Endothelial cell of umbilical vein (primary cell): ENCODE data around the gene AGBL3. TPM values are rescaled to one million over a fixed set of nuclear protein-coding genes. Genes with fewer than 3 reads are reported as not detected.

Experiments used
- BruUV-seq: library from RNA; stranded (reverse); fragments of 400-500 nt; replicated peaks from 2 replicates; lab custom pipeline; 2021; lab: Mats Ljungman, UMichigan
- CTCF ChIA-PET: fragments of 300-600, 350-600 bp; sonication (Branson Sonifier 250); formaldehyde crosslinking; loops from one replicate; lab custom pipeline; 2021; ENCODE audit warnings: antibody characterized with exemption, inconsistent platforms; lab: Charles Lee
- POLR2A ChIA-PET: fragments of 300-600, 350-600 bp; sonication (Branson Sonifier 250); formaldehyde crosslinking; loops from one replicate; lab custom pipeline; 2021; ENCODE audit warnings: antibody characterized with exemption, inconsistent platforms; lab: Charles Lee
- DNase-seq: peaks from one replicate; pipeline ENCODE4 v3.0.0-alpha.2; 2011; ENCODE audit warnings: low read depth, low spot score
- FAIRE-seq: peaks from 2 replicates; lab custom pipeline; 2011; peaks lifted over from hg19 to GRCh38; lab: Jason Lieb, UNC
- H2AFZ ChIP-seq: 2 replicates; pipeline ENCODE4 v1.6.0; 2012; ENCODE audit warnings: low read depth, low read length, control low read depth, inconsistent platforms
- H3K27ac ChIP-seq: 2 replicates; pipeline ENCODE4 v1.5.1; 2011; ENCODE audit warnings: low read depth, mild to moderate bottlenecking, control low read depth, low read length, moderate library complexity; ENCODE audit not compliant: insufficient read depth
- H3K27me3 ChIP-seq, 2 experiments: 2 replicates each; pipeline versions ENCODE4 v1.6.0 to v1.6.1; 2011; ENCODE audit warnings: low read length in 2 of 2, mixed read lengths in 1 of 2; ENCODE audit not compliant: control insufficient read depth in 2 of 2, insufficient read depth in 2 of 2
- H3K36me3 ChIP-seq, 2 experiments: 2 replicates in 1 of 2; 3 replicates in 1 of 2; pipeline ENCODE4 v1.5.1; 2011; ENCODE audit warnings: low read length in 2 of 2, mild to moderate bottlenecking in 1 of 2, moderate library complexity in 1 of 2; ENCODE audit not compliant: control insufficient read depth in 2 of 2, insufficient read depth in 2 of 2; ENCODE audit errors: extremely low read depth in 1 of 2
- H3K4me1 ChIP-seq: 3 replicates; pipeline ENCODE4 v1.5.1; 2011; ENCODE audit warnings: mild to moderate bottlenecking, low read length; ENCODE audit not compliant: control insufficient read depth, insufficient read depth; ENCODE audit errors: extremely low read depth
- H3K4me2 ChIP-seq: 2 replicates; pipeline ENCODE4 v1.6.1; 2011; ENCODE audit warnings: low read length, control low read depth, mixed read lengths; ENCODE audit not compliant: insufficient read depth
- H3K4me3 ChIP-seq, 3 experiments: fragments of 200-600 bp in 1 of 3; sonication (generic), shearing (Covaris generic) in 1 of 3; replicated peaks in 1 of 3; 2 replicates each; pipeline ENCODE4 v1.5.1; 2011 to 2016; ENCODE audit warnings: control low read depth in 3 of 3, low read length in 3 of 3, mild to moderate bottlenecking in 2 of 3, inconsistent platforms in 1 of 3, low read depth in 1 of 3, moderate library complexity in 1 of 3; ENCODE audit not compliant: insufficient read depth in 1 of 3
- H3K79me2 ChIP-seq: 2 replicates; pipeline ENCODE4 v1.6.0; 2012; ENCODE audit warnings: low read length, inconsistent platforms; ENCODE audit not compliant: control insufficient read depth, insufficient read depth
- H3K9ac ChIP-seq: replicated peaks from 2 replicates; pipeline ENCODE3; 2011; ENCODE audit warnings: low read length, control low read depth; ENCODE audit not compliant: insufficient read depth; ENCODE audit errors: extremely low read depth
- H3K9me1 ChIP-seq: replicated peaks from 3 replicates; pipeline ENCODE4 v1.6.0; 2011; ENCODE audit warnings: mild to moderate bottlenecking, low read length; ENCODE audit not compliant: control insufficient read depth, insufficient read depth; ENCODE audit errors: extremely low read depth
- H3K9me3 ChIP-seq: replicated peaks from 2 replicates; pipeline ENCODE4 v1.5.1; 2012; ENCODE audit warnings: low read length, inconsistent platforms; ENCODE audit not compliant: control insufficient read depth, insufficient read depth
- H4K20me1 ChIP-seq: replicated peaks from 2 replicates; pipeline ENCODE3; 2011; ENCODE audit warnings: mild to moderate bottlenecking, low read length; ENCODE audit not compliant: control insufficient read depth, insufficient read depth; ENCODE audit errors: extremely low read depth
- CTCF ChIP-seq, 2 donors: IDR thresholded peaks; 1 replicate in 1 of 2; 2 replicates in 1 of 2; pipeline ENCODE4 v1.5.1; 2011; ENCODE audit warnings: low read length in 2 of 2, mild to moderate bottlenecking in 2 of 2, moderate library complexity in 2 of 2, control low read depth in 1 of 2, inconsistent platforms in 1 of 2, low read depth in 1 of 2; ENCODE audit not compliant: insufficient read depth in 1 of 2; ENCODE audit errors: extremely low read depth in 1 of 2
- EZH2 ChIP-seq: IDR thresholded peaks from 2 replicates; pipeline ENCODE4 v1.6.1; 2012; ENCODE audit warnings: borderline replicate concordance, low read depth, mild to moderate bottlenecking, moderate library complexity, low read length, inconsistent platforms; ENCODE audit not compliant: severe bottlenecking
- FOS ChIP-seq: IDR thresholded peaks from 2 replicates; pipeline ENCODE4 v1.6.1; 2011; ENCODE audit warnings: mild to moderate bottlenecking, low read length, moderate library complexity, borderline replicate concordance; ENCODE audit not compliant: insufficient read depth
- GATA2 ChIP-seq: IDR thresholded peaks from 2 replicates; pipeline ENCODE4 v1.7.0; 2011; ENCODE audit warnings: low read depth, mild to moderate bottlenecking, moderate library complexity, mixed read lengths, low read length; ENCODE audit not compliant: insufficient read length, insufficient read depth
- JUN ChIP-seq: IDR thresholded peaks from 2 replicates; pipeline ENCODE4 v1.6.1; 2011; ENCODE audit warnings: borderline replicate concordance, low read depth; ENCODE audit not compliant: insufficient read length, insufficient read depth
- MAX ChIP-seq: IDR thresholded peaks from 2 replicates; pipeline ENCODE4 v1.6.1; 2011; ENCODE audit not compliant: insufficient read depth, insufficient read length
- MYC ChIP-seq: IDR thresholded peaks from one replicate; pipeline ENCODE4 v1.6.1; 2011; ENCODE audit warnings: mild to moderate bottlenecking, low read depth, low read length
- POLR2A ChIP-seq: IDR thresholded peaks from 2 replicates; pipeline ENCODE4 v1.6.1; 2012; ENCODE audit warnings: low read depth, mild to moderate bottlenecking, control low read depth, low read length
- POLR2AphosphoS5 ChIP-seq: IDR thresholded peaks from 2 replicates; pipeline ENCODE4 v1.6.1; 2012; ENCODE audit warnings: low read depth, mild to moderate bottlenecking, control low read depth, low read length, moderate library complexity; ENCODE audit not compliant: insufficient read depth
- dilution Hi-C: fragments of 300-500 bp; cut with MboI; formaldehyde crosslinking; loops from one replicate; pipeline ENCODE4 v1.15.0; 2019; ENCODE audit warnings: low sequenced_read_pairs; ENCODE audit not compliant: extremely low pct_ligation_motif_present
- intact Hi-C: fragments of 100-400 bp; cut with micrococcal nuclease; formaldehyde crosslinking; loops from one replicate; pipeline ENCODE4 v1.10.0; 2022
- polyA plus RNA-seq, 4 experiments: library from polyadenylated mRNA; depleted of rRNA in 3 of 4; stranded (reverse) in 3 of 4; unstranded in 1 of 4; fragments of >200 nt; gene quantifications; 2 replicates each; pipeline versions ENCODE4 v1.2.1 to v1.2.3, GENCODE V29; 2011 to 2012; ENCODE audit warnings: missing spikeins in 1 of 4
- total RNA-seq: library from RNA; stranded (reverse); gene quantifications from 2 replicates; pipeline ENCODE4 v1.2.3, GENCODE V29; 2021

AGBL3 gene
- total and polyA plus RNA-seq, 2 donors (not counting 3 experiments of a cell fraction or from before 2014, with no cell fraction given): 0.97 to 3.2 TPM

GRCh38 chr7:134948246-134948645, 38.1 kb upstream of the AGBL3 start:
- Histone ChIP-seq H3K9ac (no peak overlapping the region), H3K4me2 (no peak overlapping the region), H3K36me3 (peaks cover 33 to 38% of the 10 kb centered on the region in 2 experiments), H2AFZ (no peak overlapping the region), H4K20me1 (no peaks in the 10 kb centered on the region), H3K27ac (no peak overlapping the region), H3K4me3 (no peak overlapping the region), H3K9me1 (no peaks in the 10 kb centered on the region), H3K9me3 (no peaks in the 10 kb centered on the region), H3K4me1 (no peaks in the 10 kb centered on the region), H3K79me2 (no peaks in the 10 kb centered on the region), H3K27me3 (no peaks in the 10 kb centered on the region)
- CTCF ChIA-PET: interaction anchor here (1.6 kb wide), 1 partner anchor 224 kb away, joined by 4 read pairs; no protein-coding TSS in a partner anchor
- dilution Hi-C loops (no loop called here), intact Hi-C loops (no loop called here)
- POLR2A ChIA-PET: interaction anchor here (0.7 kb wide), 1 partner anchor 38 kb away, joined by 6 read pairs; the partner anchor contains the start of gene AGBL3
- no TSS peak for BruUV-seq
- FAIRE-seq: no peak
- TF ChIP-seq JUN (no peak), CTCF (IDR thresholded peaks at IDR 0.05; ENCODE audit: extremely low read depth in 1 of 2, insufficient read depth in 1 of 2, low read depth in 1 of 2, low read length in 2 of 2) (no peak), EZH2 (no peak), MAX (no peak), POLR2AphosphoS5 (no peak), POLR2A (no peak), GATA2 (no peak), MYC (no peak), FOS (no peak)
- no peak for DNase-seq
